ENCODE data around the gene HOXB6. TPM values are rescaled to one million over a fixed set of nuclear protein-coding genes. Genes with fewer than 3 reads are reported as not detected.

The HOXB6 gene
- total RNA-seq, 1 donor from 2014 or later: 11.5 TPM

GRCh38 chr17:48596735-48597527 lies 7.9 kb downstream of the HOXB6 start:
- H3K36me3 Mint-ChIP-seq (ENCODE audit: low read depth): peaks cover 18% of the 10 kb centered on the region
- no peaks in the 10 kb centered on the region for H3K9me3 Mint-ChIP-seq
- DNase-seq (ENCODE audit: low read depth, low spot score): no peak
- TF ChIP-seq, protein P1, sequence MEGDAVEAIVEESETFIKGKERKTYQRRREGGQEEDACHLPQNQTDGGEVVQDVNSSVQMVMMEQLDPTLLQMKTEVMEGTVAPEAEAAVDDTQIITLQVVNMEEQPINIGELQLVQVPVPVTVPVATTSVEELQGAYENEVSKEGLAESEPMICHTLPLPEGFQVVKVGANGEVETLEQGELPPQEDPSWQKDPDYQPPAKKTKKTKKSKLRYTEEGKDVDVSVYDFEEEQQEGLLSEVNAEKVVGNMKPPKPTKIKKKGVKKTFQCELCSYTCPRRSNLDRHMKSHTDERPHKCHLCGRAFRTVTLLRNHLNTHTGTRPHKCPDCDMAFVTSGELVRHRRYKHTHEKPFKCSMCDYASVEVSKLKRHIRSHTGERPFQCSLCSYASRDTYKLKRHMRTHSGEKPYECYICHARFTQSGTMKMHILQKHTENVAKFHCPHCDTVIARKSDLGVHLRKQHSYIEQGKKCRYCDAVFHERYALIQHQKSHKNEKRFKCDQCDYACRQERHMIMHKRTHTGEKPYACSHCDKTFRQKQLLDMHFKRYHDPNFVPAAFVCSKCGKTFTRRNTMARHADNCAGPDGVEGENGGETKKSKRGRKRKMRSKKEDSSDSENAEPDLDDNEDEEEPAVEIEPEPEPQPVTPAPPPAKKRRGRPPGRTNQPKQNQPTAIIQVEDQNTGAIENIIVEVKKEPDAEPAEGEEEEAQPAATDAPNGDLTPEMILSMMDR (conservative IDR thresholded peaks at IDR 0.05): no peak
- H3K27ac Mint-ChIP-seq (ENCODE audit: unreplicated experiment): peak overlapping the region; percentile 78
- H3K4me1 Mint-ChIP-seq: peaks cover 16% of the 10 kb centered on the region
- peak overlapping the region; percentile 81 for H3K4me3 Mint-ChIP-seq
- H3K27me3 Mint-ChIP-seq (ENCODE audit: low read depth): peaks cover 100% of the 10 kb centered on the region

GRCh38 chr17:48596000-48596734 lies 8.6 kb downstream of the HOXB6 start:
- Mint-ChIP-seq H3K9me3 (no peaks in the 10 kb centered on the region), H3K4me3 (peak overlapping the region; percentile 81), H3K36me3 (ENCODE audit: low read depth) (peaks cover 18% of the 10 kb centered on the region), H3K4me1 (peaks cover 16% of the 10 kb centered on the region), H3K27ac (ENCODE audit: unreplicated experiment) (peak overlapping the region; percentile 66), H3K27me3 (ENCODE audit: low read depth) (peaks cover 100% of the 10 kb centered on the region)
- no peak for DNase-seq (ENCODE audit: low read depth, low spot score)
- TF ChIP-seq, protein P1 (conservative IDR thresholded peaks at IDR 0.05): no peak

GRCh38 chr17:48595278-48595999 lies 9.3 kb downstream of the HOXB6 start:
- TF ChIP-seq, protein P1 (conservative IDR thresholded peaks at IDR 0.05): no peak
- H3K4me3 Mint-ChIP-seq: peak overlapping the region; percentile 81
- H3K27ac Mint-ChIP-seq (ENCODE audit: unreplicated experiment): peak overlapping the region; percentile 66
- peaks cover 16% of the 10 kb centered on the region for H3K4me1 Mint-ChIP-seq
- no peak for DNase-seq (ENCODE audit: low read depth, low spot score)
- H3K27me3 Mint-ChIP-seq (ENCODE audit: low read depth): peaks cover 100% of the 10 kb centered on the region
- no peaks in the 10 kb centered on the region for H3K9me3 Mint-ChIP-seq
- peaks cover 18% of the 10 kb centered on the region for H3K36me3 Mint-ChIP-seq (ENCODE audit: low read depth)

DNA sequence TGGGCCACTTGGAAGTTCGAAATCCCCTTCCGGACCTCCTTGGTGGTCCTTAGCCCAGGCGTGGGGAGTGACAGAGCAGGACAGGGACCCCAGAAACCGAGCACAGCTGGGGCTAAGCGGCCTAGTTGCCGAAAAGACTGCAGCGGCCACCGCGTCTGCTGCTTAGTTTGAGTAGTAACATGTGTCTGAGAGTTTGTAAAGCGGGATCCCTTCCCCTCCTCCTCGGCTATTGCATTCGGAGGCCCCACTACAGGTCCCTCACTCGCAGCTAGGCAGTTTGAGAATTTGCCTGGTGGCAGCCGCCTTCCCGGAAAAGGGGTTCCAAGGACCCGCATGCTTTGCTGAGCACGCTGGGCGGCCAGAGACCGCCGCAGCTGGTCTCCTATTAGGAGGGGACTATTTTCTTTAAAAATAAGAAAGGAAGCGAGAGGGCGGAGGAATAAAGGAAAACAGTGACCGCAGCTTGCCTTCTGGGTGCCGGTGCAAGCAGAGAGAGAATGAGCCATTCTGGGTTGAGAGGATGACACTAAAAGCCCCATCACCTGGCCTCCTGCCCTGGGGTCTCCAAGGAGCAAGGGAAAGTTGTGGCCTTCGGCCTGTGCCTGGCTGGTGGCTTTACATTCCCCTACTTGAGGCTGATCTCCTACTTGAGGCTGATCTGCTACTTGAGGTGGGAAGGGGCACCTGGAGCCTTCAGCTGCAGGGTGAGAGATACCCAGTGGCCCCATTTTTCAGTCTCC lies 10.1 kb downstream of the HOXB6 start:
- Mint-ChIP-seq H3K4me3 (peak overlapping the region; percentile 81), H3K27ac (ENCODE audit: unreplicated experiment) (no peak overlapping the region), H3K36me3 (ENCODE audit: low read depth) (peaks cover 20% of the 10 kb centered on the region), H3K27me3 (ENCODE audit: low read depth) (peaks cover 100% of the 10 kb centered on the region), H3K9me3 (no peaks in the 10 kb centered on the region), H3K4me1 (peaks cover 16% of the 10 kb centered on the region)
- TF ChIP-seq, protein P1 (conservative IDR thresholded peaks at IDR 0.05): no peak
- DNase-seq (ENCODE audit: low read depth, low spot score): no peak
